ENCODE results near the gene VANGL2. TPM values are rescaled to one million over a fixed set of nuclear protein-coding genes. Genes with fewer than 3 reads are reported as not detected.

The VANGL2 gene
- total RNA-seq, 2 experiments from 2014 or later: 0.04 TPM; not detected in 1

GRCh38 chr1:160363010-160363409 is 37.4 kb upstream of the VANGL2 start:
- ChIA-PET CTCF (interaction anchor here (1.1 to 2.3 kb wide), 3 partner anchors 14 to 51 kb away, joined by 3 to 7 read pairs (median 4); no protein-coding TSS in a partner anchor), POLR2A (no interaction called here)
- H3K27me3 Mint-ChIP-seq: no peaks in the 10 kb centered on the region
- H3K9me3 Mint-ChIP-seq: no peaks in the 10 kb centered on the region
- no peak overlapping the region for H3K4me3 Mint-ChIP-seq
- peaks cover 7% of the 10 kb centered on the region for H3K4me1 Mint-ChIP-seq
- H3K36me3 Mint-ChIP-seq (ENCODE audit: low read depth): peaks cover 12% of the 10 kb centered on the region
- H3K27ac Mint-ChIP-seq: no peak overlapping the region
- no peak for DNase-seq

GRCh38 chr1:160363951-160364735 is 36.2 kb upstream of the VANGL2 start:
- Mint-ChIP-seq H3K27me3 (no peaks in the 10 kb centered on the region), H3K4me3 (no peak overlapping the region), H3K9me3 (no peaks in the 10 kb centered on the region), H3K4me1 (peaks cover 9% of the 10 kb centered on the region), H3K27ac (no peak overlapping the region), H3K36me3 (ENCODE audit: low read depth) (peaks cover 5% of the 10 kb centered on the region)
- ChIA-PET POLR2A (no interaction called here), CTCF (interaction anchor here (0.6 to 3.5 kb wide), 7 partner anchors 9 to 308 kb away, joined by 3 to 15 read pairs (median 4); no protein-coding TSS in a partner anchor)
- DNase-seq: no peak

DNA sequence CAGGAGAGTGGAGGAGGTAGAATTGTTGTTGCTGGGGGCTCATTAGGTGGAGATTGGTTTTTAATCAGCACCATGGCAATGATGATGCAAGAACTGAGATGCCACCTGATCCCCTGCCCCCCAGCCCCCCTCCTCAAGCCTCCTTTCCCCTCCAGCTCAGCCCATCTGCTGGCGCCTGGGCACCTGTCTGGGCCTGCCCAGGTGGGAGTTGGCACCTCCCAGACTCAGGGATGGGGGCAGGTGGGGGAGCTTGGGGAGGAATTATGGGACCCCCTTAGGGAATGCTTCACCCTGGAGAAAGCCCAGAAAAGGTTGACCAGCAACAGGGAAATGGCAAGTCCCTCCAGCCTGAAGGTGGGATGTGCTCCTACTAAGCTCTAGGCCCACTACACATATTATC is 35.0 kb upstream of the VANGL2 start:
- CTCF ChIA-PET: interaction anchor here (0.6 to 3.5 kb wide), 3 partner anchors 10 to 608 kb away, joined by 3 to 15 read pairs (median 5); no protein-coding TSS in a partner anchor
- POLR2A ChIA-PET: no interaction called here
- no peaks in the 10 kb centered on the region for H3K9me3 Mint-ChIP-seq
- peaks cover 9% of the 10 kb centered on the region for H3K4me1 Mint-ChIP-seq
- no peaks in the 10 kb centered on the region for H3K36me3 Mint-ChIP-seq (ENCODE audit: low read depth)
- no peak overlapping the region for H3K27ac Mint-ChIP-seq
- peaks cover 3% of the 10 kb centered on the region for H3K27me3 Mint-ChIP-seq
- no peak overlapping the region for H3K4me3 Mint-ChIP-seq
- DNase-seq: no peak

DNA sequence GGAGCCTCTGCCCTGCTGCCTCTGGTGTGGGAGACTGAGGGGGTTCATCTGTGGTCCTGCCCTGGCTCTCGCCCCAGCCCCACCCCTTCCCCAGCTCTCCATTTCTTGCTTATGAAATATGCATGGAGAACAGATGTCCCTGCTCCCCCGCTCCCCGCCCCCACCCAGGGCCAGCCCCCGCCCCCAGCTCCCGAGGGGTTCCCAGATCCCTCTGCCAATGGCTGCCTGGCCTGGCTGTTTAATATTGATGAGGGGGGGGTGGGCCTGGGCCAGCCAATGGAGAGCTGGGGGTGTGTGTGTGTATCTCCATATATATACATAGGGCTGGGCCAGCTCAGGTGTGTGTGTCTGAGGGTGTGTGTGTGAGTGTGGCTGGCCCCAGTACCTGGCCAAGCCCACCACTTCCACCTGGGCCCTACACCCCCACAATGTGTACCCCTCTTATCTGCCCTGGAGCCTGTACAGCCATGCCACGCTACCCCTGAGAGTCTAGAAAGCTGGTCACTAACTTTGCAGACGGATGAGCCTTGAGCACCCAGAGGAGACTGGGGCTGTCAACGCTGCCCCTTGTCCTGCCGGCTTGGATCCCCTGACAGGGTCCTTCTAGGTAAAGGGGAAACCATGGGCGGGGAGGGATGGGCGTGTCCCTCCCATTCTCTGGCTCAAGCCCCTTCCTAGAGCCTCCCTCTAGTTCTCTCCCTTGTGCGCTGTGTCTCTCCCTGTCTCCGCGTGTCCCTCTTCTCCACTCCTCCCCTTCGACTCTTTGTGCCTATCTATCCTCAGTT is 33.4 kb upstream of the VANGL2 start, which contains the start of gene NHLH1:
TSS of gene NHLH1 (plus strand) at position 341 of the 785 bp plus-strand sequence. CDS start 3,661 bp downstream, outside the sequence.
- Mint-ChIP-seq H3K4me3 (no peak within 1 kb of the TSS), H3K27ac (peak within 1 kb of the TSS; percentile 38), H3K9me3 (no peaks in the 10 kb centered on the region), H3K36me3 (ENCODE audit: low read depth) (no peaks in the 10 kb centered on the region), H3K27me3 (peaks cover 3% of the 10 kb centered on the region), H3K4me1 (peaks cover 9% of the 10 kb centered on the region)
- POLR2A ChIA-PET: no interaction called here
- CTCF ChIA-PET: interaction anchor here (0.6 to 3.5 kb wide), 5 partner anchors 10 to 439 kb away, joined by 3 to 15 read pairs (median 5); no protein-coding TSS in a partner anchor
- DNase-seq: no peak

DNA sequence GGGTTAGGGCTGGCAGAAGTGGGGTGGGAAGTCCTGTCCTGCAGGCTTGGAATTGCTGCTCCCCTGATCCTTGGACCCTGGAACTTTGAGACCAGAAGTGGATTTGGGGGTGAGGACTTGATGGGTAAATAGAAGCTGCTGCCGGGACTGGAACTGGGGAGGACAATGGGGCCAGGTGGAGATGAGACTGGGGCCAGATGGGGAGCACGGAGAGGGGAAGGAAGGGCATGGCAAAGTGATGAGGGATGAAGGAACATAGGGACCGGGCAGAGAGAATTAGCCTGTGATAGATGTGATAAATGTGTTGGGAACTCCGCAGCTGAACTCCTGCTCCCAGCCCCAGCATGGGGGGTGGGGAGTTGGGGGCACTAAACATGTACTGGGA is 32.9 kb upstream of the VANGL2 start:
- peaks cover 3% of the 10 kb centered on the region for H3K27me3 Mint-ChIP-seq
- CTCF ChIA-PET: interaction anchor here (0.6 to 1.7 kb wide), 4 partner anchors 9 to 78 kb away, joined by 3 to 9 read pairs (median 4); no protein-coding TSS in a partner anchor
- H3K27ac Mint-ChIP-seq: no peak overlapping the region
- peaks cover 9% of the 10 kb centered on the region for H3K4me1 Mint-ChIP-seq
- POLR2A ChIA-PET: interaction anchor here (0.6 kb wide), 1 partner anchor 87 kb away, joined by 3 read pairs; no protein-coding TSS in a partner anchor
- no peaks in the 10 kb centered on the region for H3K9me3 Mint-ChIP-seq
- no peak for DNase-seq
- no peaks in the 10 kb centered on the region for H3K36me3 Mint-ChIP-seq (ENCODE audit: low read depth)
- H3K4me3 Mint-ChIP-seq: no peak overlapping the region

- Mint-ChIP-seq H3K4me1 (peaks cover 9% of the 10 kb centered on the region), H3K36me3 (ENCODE audit: low read depth) (no peaks in the 10 kb centered on the region), H3K9me3 (no peaks in the 10 kb centered on the region), H3K27ac (no peak overlapping the region), H3K27me3 (peaks cover 3% of the 10 kb centered on the region), H3K4me3 (no peak overlapping the region)
- CTCF ChIA-PET: interaction anchor here (0.6 to 1.2 kb wide), 6 partner anchors 9 to 238 kb away, joined by 3 to 5 read pairs (median 3); no protein-coding TSS in a partner anchor
- no peak for DNase-seq
- POLR2A ChIA-PET: interaction anchor here (0.6 kb wide), 1 partner anchor 87 kb away, joined by 3 read pairs; no protein-coding TSS in a partner anchor
Observed at GRCh38 chr1:160367934-160368923, 32.1 kb upstream of the VANGL2 start.

GRCh38 chr1:160369087-160369486 is 31.3 kb upstream of the VANGL2 start:
- Mint-ChIP-seq H3K9me3 (no peaks in the 10 kb centered on the region), H3K27me3 (peaks cover 3% of the 10 kb centered on the region), H3K4me3 (no peak overlapping the region), H3K4me1 (peaks cover 9% of the 10 kb centered on the region), H3K27ac (no peak overlapping the region), H3K36me3 (ENCODE audit: low read depth) (no peaks in the 10 kb centered on the region)
- POLR2A ChIA-PET: no interaction called here
- CTCF ChIA-PET: interaction anchor here (1.2 kb wide), 2 partner anchors 15 to 238 kb away, joined by 3 read pairs; no protein-coding TSS in a partner anchor
- DNase-seq: no peak

GRCh38 chr1:160370561-160371345 is 29.6 kb upstream of the VANGL2 start:
- Mint-ChIP-seq H3K27ac (no peak overlapping the region), H3K27me3 (peaks cover 3% of the 10 kb centered on the region), H3K36me3 (ENCODE audit: low read depth) (no peaks in the 10 kb centered on the region), H3K4me3 (no peak overlapping the region), H3K9me3 (no peaks in the 10 kb centered on the region), H3K4me1 (peaks cover 14% of the 10 kb centered on the region)
- no peak for DNase-seq
- ChIA-PET CTCF (interaction anchor here (0.5 to 1.0 kb wide), 3 partner anchors 58 to 248 kb away, joined by 3 to 4 read pairs (median 4); no protein-coding TSS in a partner anchor), POLR2A (no interaction called here)

- Mint-ChIP-seq H3K4me3 (no peak overlapping the region), H3K36me3 (ENCODE audit: low read depth) (no peaks in the 10 kb centered on the region), H3K27me3 (peaks cover 3% of the 10 kb centered on the region), H3K9me3 (no peaks in the 10 kb centered on the region), H3K27ac (no peak overlapping the region), H3K4me1 (peaks cover 20% of the 10 kb centered on the region)
- POLR2A ChIA-PET: no interaction called here
- CTCF ChIA-PET: interaction anchor here (0.5 to 2.1 kb wide), 5 partner anchors 19 to 248 kb away, joined by 3 to 4 read pairs (median 4); partner anchors contain the start of gene SLAMF6
- DNase-seq: no peak
Observed at GRCh38 chr1:160371346-160371631, 29.1 kb upstream of the VANGL2 start.

DNA sequence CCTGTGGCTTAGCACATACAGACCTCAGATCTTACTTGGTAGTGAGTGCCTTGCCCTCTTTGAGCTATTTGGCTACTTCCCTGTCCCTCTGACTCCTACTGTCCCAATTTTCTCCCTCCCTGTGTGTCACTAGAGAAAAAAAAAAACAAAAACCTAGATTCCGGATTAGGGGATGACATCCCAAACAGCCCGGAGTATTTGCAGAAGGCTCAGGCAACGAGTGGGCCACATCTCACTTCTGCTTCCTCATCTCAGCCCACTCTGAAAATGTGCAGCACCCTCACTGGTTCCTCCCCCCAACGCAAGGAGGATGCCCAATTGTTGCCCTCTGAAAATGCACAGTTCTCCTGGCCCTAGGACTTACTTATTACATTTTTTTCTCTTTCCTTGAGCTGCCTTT is 28.6 kb upstream of the VANGL2 start:
- Mint-ChIP-seq H3K4me3 (no peak overlapping the region), H3K27me3 (peaks cover 3% of the 10 kb centered on the region), H3K9me3 (no peaks in the 10 kb centered on the region), H3K4me1 (peaks cover 24% of the 10 kb centered on the region), H3K27ac (no peak overlapping the region), H3K36me3 (ENCODE audit: low read depth) (no peaks in the 10 kb centered on the region)
- POLR2A ChIA-PET: no interaction called here
- DNase-seq: no peak
- CTCF ChIA-PET: interaction anchor here (0.5 to 2.1 kb wide), 7 partner anchors 19 to 468 kb away, joined by 3 to 4 read pairs (median 3); partner anchors contain the start of gene SLAMF6

GRCh38 chr1:160373696-160374095 is 26.7 kb upstream of the VANGL2 start:
- no peaks in the 10 kb centered on the region for H3K9me3 Mint-ChIP-seq
- no peak overlapping the region for H3K27ac Mint-ChIP-seq
- no peak overlapping the region for H3K4me3 Mint-ChIP-seq
- ChIA-PET CTCF (interaction anchor here (1.0 to 1.4 kb wide), 4 partner anchors 13 to 35 kb away, joined by 3 to 5 read pairs (median 3); no protein-coding TSS in a partner anchor), POLR2A (no interaction called here)
- H3K27me3 Mint-ChIP-seq: peaks cover 3% of the 10 kb centered on the region
- H3K36me3 Mint-ChIP-seq (ENCODE audit: low read depth): no peaks in the 10 kb centered on the region
- DNase-seq: no peak
- H3K4me1 Mint-ChIP-seq: peaks cover 15% of the 10 kb centered on the region
